Coronary artery (tissue), 2 donors: Measurements from ENCODE around the gene GAGE12H.

Experiments used
- DNase-seq: peaks from one replicate; pipeline ENCODE4 v3.0.0-alpha.2; 2017; ENCODE audit warnings: low spot score
- H3K27ac ChIP-seq, 2 donors: fragments of 200-600 bp; sonication (generic); one replicate each; pipeline ENCODE4 v1.5.1; 2016 to 2019
- H3K4me3 ChIP-seq: fragments of 200-600 bp; sonication (generic); 2 replicates; pipeline ENCODE4 v1.5.1; 2016; ENCODE audit warnings: mild to moderate bottlenecking, moderate library complexity
- CTCF ChIP-seq: fragments of 200-600 bp; sonication (generic); IDR thresholded peaks from one replicate; pipeline ENCODE4 v1.5.1; 2019; ENCODE audit warnings: antibody characterized with exemption

The GAGE12H gene

GRCh38 chrX:49618574-49618973 is 38.8 kb downstream of the GAGE12H start:
- no peak for DNase-seq
- Histone ChIP-seq H3K27ac (no peak overlapping the region), H3K4me3 (no peak overlapping the region)
- no peak for TF ChIP-seq CTCF

- Histone ChIP-seq H3K4me3 (no peak overlapping the region), H3K27ac (no peak overlapping the region)
- TF ChIP-seq CTCF, result no peak
- no peak for DNase-seq
Observed at GRCh38 chrX:49627086-49627777, 47.5 kb downstream of the GAGE12H start.
